Spleen (tissue), 7 donors: ENCODE results near the gene SKAP2.

Experiments
- CTCF ChIP-seq, 11 experiments: fragments of 200-600 bp in 7 of 11; fragments of 450-650 bp in 4 of 11; sonication (generic) in 4 of 11; IDR thresholded peaks in 8 of 11; conservative IDR thresholded peaks in 3 of 11; 1 replicate in 7 of 11; 2 replicates in 4 of 11; pipeline versions ENCODE4 v1.4.0 to v1.8.0; 2016 to 2021; ENCODE audit warnings: antibody characterized with exemption in 11 of 11, inconsistent platforms in 4 of 11, mild to moderate bottlenecking in 1 of 11
- POLR2AphosphoS5 ChIP-seq, 3 donors: sonication (generic); formaldehyde crosslinking; IDR thresholded peaks; one replicate each; pipeline ENCODE4 v1.5.1; 2017; ENCODE audit warnings: antibody characterized with exemption in 3 of 3
- donor health status: DM: no; HTN: no; CAD: no; lungs with moderate emphysema.
- donor health status: DM: no; HTN: no; CAD: no.
- donor health status: DM: no; HTN: no; CAD: no.

GRCh38 chr7:26685606-26686005, 178.8 kb downstream of the SKAP2 start:
- TF ChIP-seq CTCF (IDR thresholded peaks at IDR 0.05 in 8 of 11, conservative IDR thresholded peaks at IDR 0.05 in 3 of 11) (no peak), POLR2AphosphoS5 (IDR thresholded peaks at IDR 0.05) (no peak)
